ENCODE measurements around the gene MED26.

MED26 gene

DNA sequence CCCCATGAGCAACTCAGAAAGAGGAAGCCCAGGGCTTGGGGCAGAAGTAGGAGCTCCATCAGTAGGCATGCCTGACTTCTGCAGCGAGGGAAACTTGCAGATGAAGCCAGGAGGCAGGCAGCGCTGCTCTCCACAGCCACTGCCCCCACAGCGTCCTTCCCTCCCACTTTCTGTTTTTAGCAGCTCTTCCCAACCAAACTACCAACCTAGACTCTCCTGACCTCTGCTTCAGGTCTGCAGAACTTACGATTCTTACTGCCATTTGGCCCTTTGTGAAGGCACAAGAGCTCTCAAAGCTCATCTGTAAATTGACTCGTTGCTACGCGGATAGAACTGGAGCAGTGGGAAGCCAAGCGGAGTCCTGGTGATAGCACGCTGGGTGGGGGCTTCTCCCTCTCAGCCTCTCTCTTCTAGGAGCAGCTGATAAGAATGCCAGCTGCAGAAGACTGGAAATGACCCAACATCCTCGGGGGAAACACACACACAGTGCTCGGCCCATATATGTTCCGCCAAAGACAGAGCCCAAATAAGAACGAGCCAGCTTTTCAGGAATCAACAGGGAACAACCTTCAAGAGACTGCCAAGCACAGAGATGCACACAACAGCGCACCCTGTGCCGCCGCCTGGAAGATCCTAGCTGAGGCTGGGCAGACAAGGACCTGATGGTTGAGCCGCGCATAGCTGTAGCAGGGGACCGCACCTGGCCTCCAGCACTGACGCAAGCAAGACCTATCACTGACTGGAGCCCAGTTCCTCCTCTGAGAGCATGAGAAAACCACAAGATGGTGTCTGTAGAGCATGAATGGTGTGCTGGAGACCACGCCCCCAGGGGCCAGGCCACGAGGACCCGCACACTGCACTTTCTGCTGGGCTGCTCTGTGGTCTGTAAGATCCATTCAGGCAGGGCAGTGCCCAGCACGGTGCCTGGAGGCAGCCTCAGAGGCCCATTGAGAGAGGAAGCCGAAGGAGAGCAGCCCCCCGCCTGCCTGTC, 39.9 kb downstream of the MED26 start:
- peak; percentile 90 to 91 for DNase-seq

DNA sequence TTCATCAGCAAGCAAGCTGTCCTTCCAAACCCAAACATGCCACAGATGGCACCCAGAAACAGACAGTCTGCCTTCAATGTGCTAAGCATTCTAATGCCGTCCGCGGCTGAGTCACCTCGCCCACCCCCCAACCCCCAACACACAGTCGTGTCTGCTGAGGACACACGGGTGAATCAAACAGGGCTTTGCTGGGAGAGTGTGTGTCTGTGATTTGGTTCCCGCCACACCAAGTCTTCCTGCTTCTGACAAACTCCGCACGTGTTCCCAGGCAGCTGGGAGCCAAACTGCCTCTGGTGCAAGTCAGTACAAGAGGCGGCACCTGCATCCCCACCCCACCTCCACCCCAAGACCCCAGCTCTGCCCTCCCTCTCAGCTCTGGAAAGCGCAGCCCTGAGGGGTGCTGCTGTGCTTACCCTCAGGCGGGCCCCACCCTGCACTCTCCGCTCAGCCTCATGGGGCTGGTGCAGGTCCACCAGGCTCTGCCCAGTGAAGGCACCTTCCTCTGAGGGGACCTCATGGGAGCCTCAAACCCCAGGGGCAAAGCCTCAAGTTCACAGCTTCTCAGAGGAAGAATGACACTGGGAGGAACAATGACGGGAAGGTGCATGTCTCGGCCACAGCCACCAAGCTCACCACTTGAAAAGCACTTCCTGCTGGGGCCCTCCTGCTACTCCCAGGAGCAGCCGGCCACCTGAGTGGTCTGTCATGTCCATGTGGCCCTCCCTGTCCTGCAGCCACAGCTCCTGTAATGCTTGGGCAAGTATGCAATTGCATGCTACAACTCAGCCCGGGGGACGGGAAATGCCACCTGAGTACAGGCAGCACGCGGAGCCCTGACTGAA, 40.8 kb downstream of the MED26 start:
- peak; percentile 65 to 76 for DNase-seq

DNA sequence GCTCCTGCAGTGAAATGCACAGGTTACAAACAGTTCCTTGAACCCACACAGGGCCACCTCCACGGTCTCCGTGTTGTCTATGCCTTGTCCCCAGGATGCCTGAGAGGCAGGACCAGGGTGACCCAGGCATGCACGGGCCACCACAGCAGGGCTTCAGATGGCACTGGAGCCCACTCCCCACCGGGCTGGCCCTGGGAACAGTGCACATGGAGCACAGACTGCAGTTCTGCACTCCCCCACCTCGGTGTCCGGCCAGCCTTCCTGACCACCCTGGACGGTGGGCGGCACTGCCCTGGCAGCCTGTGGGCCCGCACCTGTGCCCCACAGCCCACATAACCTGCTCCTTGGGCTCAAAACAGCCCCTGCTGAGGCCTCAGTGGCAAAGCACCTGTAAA, 41.5 kb downstream of the MED26 start:
- no peak for DNase-seq

DNA sequence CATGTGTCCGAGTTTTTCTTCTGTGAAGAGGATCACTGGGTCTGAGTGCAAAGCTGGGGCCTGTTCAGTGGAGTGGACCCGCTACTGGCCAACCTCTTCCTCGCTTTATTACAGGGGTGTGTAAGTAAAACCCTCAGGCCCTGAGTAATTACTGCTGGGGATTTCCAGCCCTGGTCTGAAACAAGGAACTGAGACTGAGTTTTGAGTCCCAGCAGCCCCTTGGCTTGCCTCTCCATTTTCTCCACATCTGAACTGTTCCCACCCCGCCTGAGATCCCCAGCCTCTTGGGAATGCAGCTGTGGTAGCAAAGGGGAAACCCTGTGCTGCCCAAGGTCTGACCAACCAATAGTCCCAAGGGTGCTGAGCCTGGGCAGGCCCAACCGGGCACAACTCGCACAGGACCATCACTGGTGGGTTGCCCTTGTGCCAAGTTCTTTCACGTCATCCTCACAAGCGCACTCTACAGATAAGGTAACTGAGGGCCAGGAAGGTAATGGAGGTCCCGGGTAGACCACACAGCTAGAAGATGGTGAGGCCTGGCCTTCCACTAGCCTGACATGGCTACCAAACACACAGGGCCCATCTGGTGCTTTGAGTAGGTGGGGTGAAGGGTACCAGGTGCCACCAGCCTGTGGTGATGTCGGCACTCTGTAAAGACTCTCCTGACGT, 42.1 kb downstream of the MED26 start:
- DNase-seq = no peak

DNA sequence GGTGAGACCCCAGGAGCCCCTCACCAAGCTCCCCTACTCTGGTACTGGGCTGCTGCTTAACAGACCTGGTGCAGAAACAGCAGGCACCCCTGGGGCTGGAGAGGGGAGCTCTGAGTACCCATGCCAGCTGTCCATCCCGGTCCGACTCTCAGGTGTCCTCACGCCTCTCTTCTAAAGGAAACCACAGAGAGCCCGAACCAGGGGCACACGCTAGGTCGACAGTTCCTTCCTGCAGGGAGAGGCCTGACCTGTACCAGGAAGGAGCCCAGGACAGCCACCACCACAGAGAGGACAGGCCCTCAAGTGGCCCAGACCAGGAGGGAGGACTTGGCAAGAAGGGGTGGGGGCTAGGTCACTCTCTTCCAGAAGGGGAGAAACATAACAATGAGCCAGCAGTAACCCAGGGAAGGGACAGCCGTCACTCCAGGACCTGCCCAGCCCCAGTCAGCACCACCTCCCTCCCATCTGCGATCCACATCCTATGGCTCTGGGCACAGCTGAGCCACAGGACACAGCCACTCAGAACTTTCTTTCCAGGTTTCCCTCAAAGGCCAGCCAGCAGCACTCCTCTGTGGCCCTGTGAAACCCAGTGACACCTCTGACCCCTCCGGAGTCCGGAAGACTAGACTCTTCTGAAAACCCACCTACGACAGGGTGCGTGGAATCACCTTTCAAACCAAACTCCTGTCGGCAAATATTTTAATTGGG, 42.8 kb downstream of the MED26 start:
- no peak for DNase-seq

DNA sequence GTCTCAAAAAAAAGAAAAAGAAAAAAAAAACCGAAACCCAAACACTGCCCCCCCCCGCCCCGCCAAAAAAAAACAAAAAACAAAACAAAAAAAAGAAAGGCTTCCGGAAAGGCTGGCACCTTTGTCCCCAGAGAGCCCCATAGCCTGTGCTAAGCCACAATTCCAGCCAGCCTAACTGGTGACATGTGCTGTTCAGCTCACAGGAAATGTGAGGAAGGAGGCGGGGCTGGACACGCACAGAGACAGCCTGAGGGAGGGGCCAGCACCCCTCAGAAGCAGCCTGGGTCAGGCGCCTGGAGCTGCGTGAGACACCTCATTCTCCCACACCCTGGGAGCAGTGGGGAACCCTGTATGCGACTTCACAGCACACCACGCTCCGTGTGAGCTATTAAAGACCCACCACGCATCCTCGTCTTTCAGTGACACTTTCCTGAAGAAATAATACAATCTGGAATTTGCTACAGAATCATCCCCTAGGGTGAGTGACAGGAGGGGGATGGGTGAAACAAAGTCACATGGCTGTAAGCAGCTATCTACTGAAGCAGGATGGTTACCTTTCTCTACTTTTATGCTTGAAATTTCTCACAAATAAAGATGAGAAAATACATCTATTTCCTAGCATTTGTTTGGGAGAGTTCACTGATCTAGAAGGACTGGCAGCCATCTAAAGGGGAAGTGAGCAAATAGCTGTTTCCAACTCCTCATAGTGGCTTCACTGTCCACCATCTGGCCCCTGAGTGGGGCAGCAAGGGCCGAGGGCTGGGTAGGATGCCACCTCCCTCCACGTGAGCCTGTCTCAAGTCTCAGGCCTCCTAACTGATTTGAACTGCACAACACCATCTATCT, 43.5 kb downstream of the MED26 start:
- DNase-seq = peak; percentile 81 to 90

DNA sequence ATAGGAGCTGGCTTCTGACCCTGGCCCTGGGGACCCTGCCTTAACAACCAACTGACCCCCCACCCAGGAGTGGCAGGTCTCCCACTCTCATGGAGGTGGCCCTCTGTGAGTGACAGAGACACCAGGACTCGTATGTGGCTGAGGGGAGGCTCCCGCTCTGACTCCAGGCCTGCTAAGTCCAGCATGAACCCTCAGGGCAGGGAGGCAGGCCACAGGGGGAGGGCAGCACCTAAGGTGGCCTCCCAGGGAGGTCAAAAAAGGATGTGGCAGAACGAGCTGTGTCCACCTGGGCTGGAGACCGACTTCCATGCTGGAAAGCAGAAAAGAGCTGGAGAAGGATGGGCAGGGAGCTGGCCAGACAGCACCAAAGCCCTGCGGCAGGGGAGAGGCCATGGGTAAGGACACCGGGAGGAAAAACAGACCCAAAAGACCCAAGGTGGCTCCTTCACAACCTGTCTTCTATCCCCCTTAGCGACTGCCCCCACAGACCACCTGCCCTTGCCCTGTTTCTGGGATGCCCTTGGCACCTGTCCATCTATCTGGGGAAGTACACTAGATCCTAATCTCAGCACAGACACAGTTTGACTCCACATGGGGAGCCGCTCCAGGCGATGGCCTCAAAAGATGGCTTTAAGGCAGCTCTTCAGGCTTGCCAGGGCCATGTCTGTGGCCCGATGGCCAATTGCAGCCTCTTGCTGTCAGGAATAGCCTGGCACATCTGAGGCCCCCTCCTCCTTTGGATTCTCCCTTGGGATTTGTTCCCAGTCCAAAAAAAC, 45.3 kb downstream of the MED26 start:
- DNase-seq = no peak

DNA sequence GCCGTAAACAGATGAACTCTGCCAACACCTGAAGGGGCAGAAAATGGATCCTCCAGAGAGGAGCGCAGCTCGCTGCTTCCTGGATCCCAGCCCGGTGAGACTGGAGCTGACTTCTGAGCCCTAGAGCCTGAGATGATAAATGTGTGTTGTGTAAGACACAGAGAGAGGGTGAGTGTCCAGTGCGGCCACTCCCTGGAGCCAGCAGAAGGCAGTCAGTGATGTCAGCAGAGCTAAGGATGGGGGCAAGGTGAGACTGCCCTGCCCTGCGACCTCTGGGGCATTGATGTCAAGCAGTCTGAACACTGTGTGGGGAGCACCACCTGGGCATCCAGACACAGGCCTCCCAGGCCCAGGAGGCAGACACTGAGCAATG, 46.0 kb downstream of the MED26 start:
- no peak for DNase-seq

DNA sequence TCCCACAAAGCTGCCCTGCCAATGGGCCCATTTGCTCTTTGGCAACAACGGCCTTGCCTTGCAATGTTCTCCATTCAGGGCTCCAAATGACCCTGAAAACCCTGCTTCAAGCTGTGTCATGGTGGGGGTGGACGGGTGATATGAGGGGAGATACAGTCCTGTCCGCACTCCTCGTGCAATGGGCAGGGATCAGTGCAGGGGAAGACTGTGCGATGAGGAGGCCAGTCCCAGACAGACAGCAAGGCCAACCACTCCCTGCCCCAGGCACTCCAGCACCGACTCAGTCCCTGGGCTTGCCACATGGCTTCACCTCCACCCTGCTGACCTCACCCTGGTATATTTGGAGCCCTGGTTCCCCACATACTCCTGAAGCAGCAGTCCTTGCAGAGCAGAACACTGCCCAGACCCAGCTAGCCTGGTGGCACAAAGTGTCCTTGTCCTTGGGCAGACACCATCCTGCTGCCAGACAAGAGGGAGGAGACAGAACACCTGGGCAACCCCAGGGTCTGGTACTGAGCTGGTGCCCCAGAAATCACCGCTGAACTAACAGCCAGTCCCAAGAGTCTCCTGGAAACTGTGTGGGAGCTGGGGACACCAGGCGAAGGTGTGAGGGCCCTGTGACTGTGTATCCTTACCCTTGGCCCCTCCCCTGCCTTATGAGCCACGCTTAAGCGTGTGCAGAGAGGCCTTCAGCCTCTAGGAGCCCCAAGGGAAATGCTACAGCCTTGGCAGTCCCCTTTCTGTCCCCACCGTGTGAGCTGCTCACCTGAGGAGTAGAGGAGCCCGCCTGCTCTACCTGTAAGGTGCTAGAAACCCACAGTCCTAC, 46.6 kb downstream of the MED26 start:
- no peak for DNase-seq

DNA sequence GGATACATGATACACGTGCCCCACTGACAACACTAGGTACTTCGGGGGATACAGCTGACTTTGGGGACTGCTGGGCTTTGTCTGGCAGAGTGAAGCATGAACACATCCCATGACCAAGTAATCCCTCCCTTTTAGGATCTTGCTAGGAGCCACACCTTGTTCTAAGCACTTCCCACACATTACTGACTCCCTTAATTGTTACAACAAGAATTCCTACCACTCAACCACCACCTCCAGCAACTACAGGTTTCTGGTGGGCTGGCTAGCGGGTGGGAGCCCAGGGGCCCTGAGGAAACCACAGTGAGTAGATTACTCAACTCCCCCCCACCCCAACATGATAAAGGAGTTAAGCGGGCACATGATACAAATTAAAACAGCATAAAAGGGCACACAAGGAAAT, 48.6 kb downstream of the MED26 start:
- no peak for DNase-seq

DNA sequence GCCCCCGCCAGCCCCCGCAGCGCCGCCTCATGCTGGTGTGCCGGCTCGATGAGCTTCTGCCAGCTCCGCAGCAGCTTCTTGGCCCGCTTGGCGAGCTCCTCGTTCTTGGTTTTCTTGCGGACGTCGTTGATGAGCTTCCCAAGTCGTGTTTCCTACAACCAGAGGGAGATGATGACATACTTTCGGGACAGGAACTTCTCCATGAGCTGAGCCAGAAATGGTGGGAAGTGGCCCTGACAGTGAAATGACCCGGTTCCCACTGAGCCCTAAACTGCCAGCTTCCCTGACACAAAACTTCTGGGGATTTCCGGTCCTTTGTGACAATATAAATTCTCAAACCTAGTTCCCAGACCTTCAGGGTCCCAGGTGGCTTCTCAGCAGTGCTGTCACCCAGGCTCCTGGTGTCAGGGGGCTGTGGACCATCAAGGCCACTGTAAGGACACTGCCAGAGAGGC, 50.4 kb downstream of the MED26 start:
- no peak for DNase-seq

DNA sequence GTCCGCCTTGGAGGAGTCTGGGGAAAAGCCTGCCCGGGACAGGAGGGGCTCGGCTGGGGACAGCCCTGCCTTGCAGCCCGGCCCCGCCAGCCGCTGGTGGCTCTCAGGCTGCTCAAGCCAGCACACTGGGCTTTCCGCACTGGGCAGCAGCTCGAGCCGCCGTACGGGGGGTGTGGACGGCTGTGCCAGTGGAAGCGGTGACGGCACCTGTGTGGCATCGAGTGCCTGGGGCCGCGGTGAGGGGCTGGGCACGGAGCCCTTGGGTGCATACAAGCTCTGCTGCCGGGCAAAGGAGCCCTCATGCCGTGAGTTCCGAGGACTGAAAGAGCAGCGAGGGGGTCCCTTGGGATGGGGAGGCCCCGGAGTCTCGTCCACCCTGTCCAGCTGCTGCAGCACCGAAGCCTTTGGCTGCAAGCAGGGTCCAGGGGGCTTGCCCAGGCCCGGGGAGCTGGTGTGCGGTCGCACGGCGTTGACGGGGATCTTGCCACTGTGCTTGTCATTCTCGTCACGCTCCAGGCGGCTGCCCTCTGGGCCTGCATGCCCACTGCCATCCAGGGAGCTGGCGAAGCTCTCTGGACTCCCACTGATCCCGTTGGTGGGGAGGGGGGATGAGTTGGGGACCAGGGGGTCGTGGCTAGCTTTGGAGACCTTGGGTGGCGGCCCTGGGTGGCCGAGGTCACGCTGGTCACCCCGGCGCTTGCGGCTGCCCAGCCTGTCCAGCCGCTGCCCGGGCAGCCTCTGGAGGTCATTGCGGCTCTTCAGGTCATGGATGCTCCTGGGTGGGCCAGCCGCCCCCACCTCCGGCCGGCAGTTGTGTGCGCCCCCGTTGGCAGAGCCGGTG, 51.1 kb downstream of the MED26 start:
- no peak for DNase-seq

DNA sequence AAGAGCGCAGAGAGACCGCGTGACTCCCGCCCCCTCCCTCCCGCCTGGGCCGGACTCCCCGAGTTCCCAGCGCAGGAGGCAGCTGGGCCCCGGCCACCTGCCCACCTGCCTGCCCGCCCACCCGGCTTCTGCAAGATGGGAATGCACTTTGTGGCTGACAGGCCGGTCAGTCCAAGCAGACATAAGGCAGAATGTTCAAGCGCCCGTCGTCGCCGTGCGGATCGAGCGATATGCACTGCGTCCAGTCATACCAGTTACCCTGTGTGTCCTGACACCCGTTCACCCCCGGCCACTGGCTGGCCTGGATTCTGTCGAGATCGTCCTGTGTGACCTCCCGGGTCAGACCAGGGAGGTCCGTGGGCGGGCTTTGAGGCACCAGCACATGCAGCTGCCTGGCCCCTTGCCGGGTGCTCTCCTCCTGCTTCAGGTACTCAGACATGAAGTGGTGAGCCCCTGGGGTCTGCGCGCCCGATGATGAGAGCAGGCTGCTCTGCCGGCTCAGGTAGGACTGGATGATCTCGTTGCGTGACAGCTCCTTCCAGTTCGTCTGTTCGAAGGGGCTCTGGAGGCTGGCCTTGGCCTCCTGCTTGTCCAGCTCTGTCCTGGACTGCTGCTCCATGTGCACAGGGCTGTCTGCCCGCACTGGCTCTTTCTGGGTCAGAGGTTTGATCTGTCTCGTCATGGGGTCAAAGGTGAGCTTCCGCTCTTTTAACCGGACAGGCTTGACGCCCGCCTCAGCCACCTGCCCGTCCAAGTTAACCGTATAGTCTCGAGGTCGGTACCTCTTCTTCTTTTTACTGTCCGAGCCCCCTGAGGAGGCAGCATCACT, 51.9 kb downstream of the MED26 start:
- DNase-seq = no peak

DNA sequence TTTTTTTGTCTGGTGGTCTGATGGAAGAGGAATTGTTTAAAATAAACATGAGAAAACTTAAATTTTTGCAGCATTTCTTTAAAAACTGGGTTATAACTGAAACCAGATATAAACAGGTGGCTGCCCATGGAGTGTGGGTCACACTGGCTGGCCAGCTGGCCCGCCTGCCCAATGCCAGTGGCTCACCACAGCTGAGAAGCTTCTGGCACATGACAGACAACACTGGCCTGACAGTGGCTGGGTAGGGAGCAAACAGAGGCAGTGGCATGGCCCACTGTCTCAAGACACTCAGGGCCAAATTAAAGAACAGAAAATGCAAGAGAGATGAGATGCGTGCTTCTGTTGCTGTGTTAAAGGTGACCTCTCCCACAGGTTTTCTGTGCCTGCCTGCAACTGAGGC, 52.7 kb downstream of the MED26 start:
- no peak for DNase-seq

DNA sequence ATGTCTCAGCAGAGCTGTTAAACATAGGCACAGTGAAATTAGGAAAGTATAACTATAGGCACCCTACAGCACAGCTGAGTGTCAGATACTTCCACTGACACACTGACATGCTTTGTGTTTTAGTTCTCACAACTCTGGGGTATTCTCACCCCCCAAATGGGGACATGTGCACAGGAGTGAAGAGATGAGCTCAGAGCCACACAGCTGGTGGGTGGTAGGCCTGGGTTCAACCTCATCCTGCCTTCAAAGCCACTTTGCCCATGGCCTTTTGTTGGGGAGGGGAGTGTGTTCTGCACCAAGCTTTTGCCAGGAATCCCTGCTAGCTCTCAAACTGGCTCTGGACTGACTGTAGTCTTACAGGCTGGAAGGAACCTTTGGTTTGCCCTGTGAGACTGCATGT, 54.1 kb downstream of the MED26 start:
- no peak for DNase-seq

DNA sequence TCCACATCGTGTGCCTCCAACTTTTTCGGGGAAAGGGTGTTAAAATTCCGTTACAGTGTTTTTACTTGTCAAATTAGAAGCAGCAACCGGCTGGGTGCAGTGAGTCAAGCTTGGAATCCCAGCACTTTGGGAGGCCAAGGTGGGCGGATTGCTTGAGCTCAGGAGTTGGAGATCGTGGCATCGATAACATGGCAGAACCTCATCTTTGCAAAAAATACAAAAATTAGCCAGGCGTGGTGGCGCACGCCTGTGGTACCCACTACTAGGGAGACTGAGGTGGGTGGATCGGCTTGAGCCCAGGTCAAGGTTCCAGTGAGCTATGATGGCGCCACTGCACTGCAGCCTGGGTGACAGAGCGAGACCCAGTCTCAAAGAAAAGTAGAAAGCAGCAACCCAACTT, 54.7 kb downstream of the MED26 start:
- no peak for DNase-seq

DNA sequence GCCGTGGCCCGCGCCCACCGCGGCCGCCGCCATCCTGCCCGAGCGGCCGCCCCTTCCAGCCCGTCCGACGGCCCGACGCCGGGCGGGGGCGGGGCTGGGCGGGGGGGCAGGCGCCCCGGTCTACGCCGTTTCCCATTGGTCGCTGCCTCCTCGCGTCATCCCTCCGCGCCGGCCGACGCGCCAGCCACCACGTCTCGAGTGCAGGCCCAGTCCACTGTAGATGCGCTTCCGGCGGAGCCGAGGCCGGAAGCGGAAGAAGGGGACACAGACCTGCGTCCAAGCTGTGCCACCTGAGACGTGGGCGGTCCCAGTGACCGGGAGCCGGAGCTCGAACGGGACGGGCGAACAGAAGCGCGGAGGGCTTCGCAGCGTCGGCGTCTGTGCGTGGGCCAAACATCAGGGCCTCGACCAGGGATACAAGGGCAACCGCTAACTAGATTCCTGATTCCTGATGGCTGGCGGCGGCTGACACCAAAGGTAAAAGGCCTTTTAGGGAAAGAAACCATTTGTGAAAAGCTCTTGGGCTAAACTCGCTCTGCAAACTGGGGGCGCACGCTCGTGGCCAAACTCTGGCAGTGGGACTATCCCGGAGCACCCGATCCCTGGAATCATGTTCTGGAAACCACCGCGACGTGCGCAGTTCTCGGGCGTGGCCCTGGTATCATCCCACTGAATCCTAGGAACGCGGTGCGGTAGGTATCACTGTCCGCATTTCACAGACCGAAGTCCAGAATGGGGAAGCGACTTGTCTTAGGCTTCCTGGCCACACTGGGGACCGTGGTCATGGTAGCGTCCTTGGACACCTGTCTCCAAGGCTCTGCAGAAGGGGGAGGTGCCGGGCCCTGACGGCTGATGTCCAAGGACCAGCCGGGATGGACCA, 55.4 kb downstream of the MED26 start, which contains the start of gene SLC35E1:
Gene SLC35E1, minus strand, starts transcription at position 84 of the 880 bp plus-strand sequence. Its CDS starts 51 bp downstream, at position 33.
- DNase-seq = peak; percentile 83 to 92

Measured in Kasumi-1 (cell line).